Neural crest cell (in vitro differentiated cells): ENCODE results near the gene GNG7. TPM values are rescaled to one million over a fixed set of nuclear protein-coding genes. Genes with fewer than 3 reads are reported as not detected.
"Not testable (repeated sequence)": the region's sequence is repeated elsewhere in the genome, so short reads cannot be mapped to it uniquely, and the experiment has no call there.

ENCODE experiments used
- DNase-seq: peaks from one replicate; pipeline ENCODE4 v3.0.0; 2021; ENCODE audit warnings: low read depth, mixed read lengths, low spot score
- H3K27ac Mint-ChIP-seq: one replicate; pipeline ENCODE4 v1.8.0; 2021; ENCODE audit warnings: mild to moderate bottlenecking, mixed read lengths; ENCODE audit not compliant: unreplicated experiment
- H3K27me3 Mint-ChIP-seq: 2 replicates; pipeline ENCODE4 v1.8.0; 2021; ENCODE audit warnings: low read depth, mild to moderate bottlenecking, mixed read lengths
- H3K36me3 Mint-ChIP-seq: 2 replicates; pipeline ENCODE4 v1.8.0; 2021; ENCODE audit warnings: low read depth, mild to moderate bottlenecking, mixed read lengths
- H3K4me1 Mint-ChIP-seq: 2 replicates; pipeline ENCODE4 v1.8.0; 2021; ENCODE audit warnings: mixed read lengths
- H3K4me3 Mint-ChIP-seq: one replicate; pipeline ENCODE4 v1.8.0; 2021; ENCODE audit warnings: mild to moderate bottlenecking, mixed read lengths
- H3K9me3 Mint-ChIP-seq: 2 replicates; pipeline ENCODE4 v1.8.0; 2021; ENCODE audit warnings: mixed read lengths
- CTCF ChIP-seq: fragments of 200-600 bp; sonication (generic); conservative IDR thresholded peaks from 2 replicates; pipeline ENCODE4 v1.5.0; 2021; ENCODE audit warnings: antibody characterized with exemption, mild to moderate bottlenecking
- total RNA-seq: library from RNA; stranded (reverse); gene quantifications from 2 replicates; pipeline ENCODE4 v1.2.1, GENCODE V29; 2021

Gene GNG7
- total RNA-seq, 1 donor from 2014 or later = 13.9 TPM

GRCh38 chr19:2652504-2653099 lies 49.9 kb downstream of the GNG7 start:
- no peak overlapping the region for H3K27ac Mint-ChIP-seq
- no peak overlapping the region for H3K4me3 Mint-ChIP-seq
- no peaks in the 10 kb centered on the region for H3K4me1 Mint-ChIP-seq
- DNase-seq = no peak
- no peaks in the 10 kb centered on the region for H3K9me3 Mint-ChIP-seq
- no peak for TF ChIP-seq CTCF
- H3K27me3 Mint-ChIP-seq = peaks cover 4% of the 10 kb centered on the region
- no peaks in the 10 kb centered on the region for H3K36me3 Mint-ChIP-seq

- H3K4me3 Mint-ChIP-seq, H3K36me3 Mint-ChIP-seq, H3K4me1 Mint-ChIP-seq, H3K27me3 Mint-ChIP-seq, DNase-seq, H3K9me3 Mint-ChIP-seq, H3K27ac Mint-ChIP-seq: not testable (repeated sequence)
These were observed 51.3 kb downstream of the GNG7 start for GRCh38 chr19:2651002-2651733.

- H3K36me3 Mint-ChIP-seq = no peaks in the 10 kb centered on the region
- H3K9me3 Mint-ChIP-seq = no peaks in the 10 kb centered on the region
- H3K27ac Mint-ChIP-seq = no peak overlapping the region
- no peak for DNase-seq
- H3K27me3 Mint-ChIP-seq = peaks cover 4% of the 10 kb centered on the region
- H3K4me1 Mint-ChIP-seq = no peaks in the 10 kb centered on the region
- H3K4me3 Mint-ChIP-seq = no peak overlapping the region
- no peak for TF ChIP-seq CTCF
These were observed 52.0 kb downstream of the GNG7 start for GRCh38 chr19:2650515-2650914.

GRCh38 chr19:2648528-2648937 lies 54.0 kb downstream of the GNG7 start:
- no peak overlapping the region for H3K27ac Mint-ChIP-seq
- TF ChIP-seq CTCF = peak; percentile 92
- no peaks in the 10 kb centered on the region for H3K27me3 Mint-ChIP-seq
- no peak overlapping the region for H3K4me3 Mint-ChIP-seq
- no peaks in the 10 kb centered on the region for H3K36me3 Mint-ChIP-seq
- H3K9me3 Mint-ChIP-seq = no peaks in the 10 kb centered on the region
- DNase-seq = peak; percentile 74
- H3K4me1 Mint-ChIP-seq = no peaks in the 10 kb centered on the region

GRCh38 chr19:2648099-2648498 lies 54.4 kb downstream of the GNG7 start:
- Mint-ChIP-seq H3K27ac (no peak overlapping the region), H3K27me3 (no peaks in the 10 kb centered on the region), H3K9me3 (no peaks in the 10 kb centered on the region), H3K36me3 (no peaks in the 10 kb centered on the region), H3K4me3 (no peak overlapping the region), H3K4me1 (no peaks in the 10 kb centered on the region)
- no peak for TF ChIP-seq CTCF
- DNase-seq = no peak

- DNase-seq = no peak
- Mint-ChIP-seq H3K27me3 (no peaks in the 10 kb centered on the region), H3K27ac (no peak overlapping the region), H3K9me3 (no peaks in the 10 kb centered on the region), H3K4me3 (no peak overlapping the region), H3K36me3 (no peaks in the 10 kb centered on the region), H3K4me1 (no peaks in the 10 kb centered on the region)
- no peak for TF ChIP-seq CTCF
These were observed 55.5 kb downstream of the GNG7 start for GRCh38 chr19:2646866-2647535.
